Osteoblast (primary cell): ENCODE measurements around the gene RBM18. TPM values are rescaled to one million over a fixed set of nuclear protein-coding genes. Genes with fewer than 3 reads are reported as not detected.

ENCODE experiments used
- DNase-seq: peaks from one replicate; pipeline ENCODE4 v3.0.0; 2011; ENCODE audit warnings: low spot score, mixed read lengths; ENCODE audit not compliant: insufficient read length; ENCODE audit errors: missing footprints
- H2AFZ ChIP-seq: 2 replicates; pipeline ENCODE4 v1.6.0; 2011; ENCODE audit warnings: mild to moderate bottlenecking, low read length
- H3K27ac ChIP-seq: 2 replicates; pipeline ENCODE4 v1.5.1; 2011; ENCODE audit warnings: mild to moderate bottlenecking, low read depth, low read length, moderate library complexity
- H3K27me3 ChIP-seq: 2 replicates; pipeline ENCODE4 v1.6.0; 2012; ENCODE audit warnings: mild to moderate bottlenecking, control low read depth, inconsistent platforms, low read length, moderate library complexity; ENCODE audit not compliant: insufficient read depth
- H3K36me3 ChIP-seq: 2 replicates; pipeline ENCODE4 v1.5.1; 2011; ENCODE audit warnings: mild to moderate bottlenecking, low read length, control low read depth, moderate library complexity; ENCODE audit not compliant: insufficient read depth
- H3K4me1 ChIP-seq: 2 replicates; pipeline ENCODE4 v1.5.1; 2011; ENCODE audit warnings: mild to moderate bottlenecking, low read length, control low read depth, moderate library complexity; ENCODE audit not compliant: insufficient read depth
- H3K4me2 ChIP-seq: 2 replicates; pipeline ENCODE4 v1.6.0; 2011; ENCODE audit warnings: mild to moderate bottlenecking, low read length; ENCODE audit not compliant: insufficient read depth
- H3K4me3 ChIP-seq: fragments of 200-600 bp; sonication (generic); 3 replicates; pipeline ENCODE4 v1.5.1; 2012; ENCODE audit warnings: mild to moderate bottlenecking, low read length, inconsistent platforms; ENCODE audit not compliant: insufficient read depth
- H3K79me2 ChIP-seq: 2 replicates; pipeline ENCODE4 v1.6.0; 2012; ENCODE audit warnings: mild to moderate bottlenecking, low read length, control low read depth, inconsistent platforms; ENCODE audit not compliant: insufficient read depth
- H3K9me3 ChIP-seq: 2 replicates; pipeline ENCODE4 v1.5.1; 2011; ENCODE audit warnings: low read depth, low read length, control low read depth
- H4K20me1 ChIP-seq: 2 replicates; pipeline ENCODE4 v1.6.0; 2012; ENCODE audit warnings: mild to moderate bottlenecking, low read length, control low read depth; ENCODE audit not compliant: insufficient read depth
- total RNA-seq: library from RNA; depleted of rRNA; stranded (reverse); fragments of >200 nt; gene quantifications from 2 replicates; pipeline ENCODE4 v1.2.3, GENCODE V29; 2012
- TF ChIP-seq, protein P1 (sequence below): IDR thresholded peaks from 2 replicates; pipeline ENCODE4 v1.5.1; 2011; ENCODE audit warnings: mild to moderate bottlenecking, low read depth, low read length, moderate library complexity; ENCODE audit errors: extremely low read depth

The RBM18 gene, protein sequence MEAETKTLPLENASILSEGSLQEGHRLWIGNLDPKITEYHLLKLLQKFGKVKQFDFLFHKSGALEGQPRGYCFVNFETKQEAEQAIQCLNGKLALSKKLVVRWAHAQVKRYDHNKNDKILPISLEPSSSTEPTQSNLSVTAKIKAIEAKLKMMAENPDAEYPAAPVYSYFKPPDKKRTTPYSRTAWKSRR
- total RNA-seq = 10.0 and 10.9 TPM in 2 replicates

DNA sequence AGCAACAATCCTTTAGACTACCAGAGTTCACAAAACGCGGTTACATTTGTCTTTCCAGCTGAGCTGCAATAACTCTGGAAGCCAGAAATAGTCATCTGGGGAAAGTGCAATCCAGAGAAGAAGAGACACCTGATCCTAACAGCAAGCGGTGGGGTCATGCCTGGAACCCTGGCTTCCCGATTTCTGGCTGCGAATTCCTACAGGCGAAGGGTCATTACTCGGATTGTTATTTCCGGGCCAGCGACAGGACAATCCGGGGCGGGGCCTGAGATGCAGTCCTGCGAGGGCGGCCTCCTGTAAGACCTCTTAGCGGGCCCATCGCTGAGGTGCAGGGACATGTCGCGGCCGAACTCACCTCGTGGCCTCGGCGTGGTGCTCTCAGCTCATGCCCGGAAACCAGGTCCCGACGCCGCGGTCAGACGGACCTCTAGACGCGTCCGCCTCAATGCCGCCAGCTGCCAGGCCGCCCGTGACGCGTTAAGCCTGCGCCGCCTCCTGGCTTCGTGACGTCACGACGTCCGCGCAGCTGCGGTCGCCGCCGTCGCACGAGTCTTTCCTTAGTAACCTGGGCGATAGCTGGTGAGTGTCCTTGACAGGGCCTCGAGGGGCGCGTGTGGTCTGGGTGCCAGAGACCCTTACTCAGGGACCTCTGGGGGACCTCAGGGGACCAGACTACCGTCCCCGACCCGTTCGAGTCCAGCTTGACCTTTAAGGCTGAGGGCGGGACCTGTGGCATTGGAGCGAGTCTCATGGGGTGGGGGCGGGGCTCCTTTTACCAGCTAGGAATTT is at the start of gene RBM18, which contains the start of gene MRRF:
Gene RBM18, minus strand, starts transcription at position 481 of the 789 bp plus-strand sequence. CDS start 3,348 bp downstream, outside the sequence.
Gene MRRF, plus strand, starts transcription at position 523 of the 789 bp plus-strand sequence. CDS start 6,010 bp downstream, outside the sequence.
- peaks cover 13% of the 10 kb centered on the region for H4K20me1 ChIP-seq
- TF ChIP-seq, protein P1, sequence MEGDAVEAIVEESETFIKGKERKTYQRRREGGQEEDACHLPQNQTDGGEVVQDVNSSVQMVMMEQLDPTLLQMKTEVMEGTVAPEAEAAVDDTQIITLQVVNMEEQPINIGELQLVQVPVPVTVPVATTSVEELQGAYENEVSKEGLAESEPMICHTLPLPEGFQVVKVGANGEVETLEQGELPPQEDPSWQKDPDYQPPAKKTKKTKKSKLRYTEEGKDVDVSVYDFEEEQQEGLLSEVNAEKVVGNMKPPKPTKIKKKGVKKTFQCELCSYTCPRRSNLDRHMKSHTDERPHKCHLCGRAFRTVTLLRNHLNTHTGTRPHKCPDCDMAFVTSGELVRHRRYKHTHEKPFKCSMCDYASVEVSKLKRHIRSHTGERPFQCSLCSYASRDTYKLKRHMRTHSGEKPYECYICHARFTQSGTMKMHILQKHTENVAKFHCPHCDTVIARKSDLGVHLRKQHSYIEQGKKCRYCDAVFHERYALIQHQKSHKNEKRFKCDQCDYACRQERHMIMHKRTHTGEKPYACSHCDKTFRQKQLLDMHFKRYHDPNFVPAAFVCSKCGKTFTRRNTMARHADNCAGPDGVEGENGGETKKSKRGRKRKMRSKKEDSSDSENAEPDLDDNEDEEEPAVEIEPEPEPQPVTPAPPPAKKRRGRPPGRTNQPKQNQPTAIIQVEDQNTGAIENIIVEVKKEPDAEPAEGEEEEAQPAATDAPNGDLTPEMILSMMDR = no peak
- peaks cover 75% of the 10 kb centered on the region for H3K79me2 ChIP-seq
- H2AFZ ChIP-seq = peak within 1 kb of the TSS; percentile 96
- H3K9me3 ChIP-seq = no peaks in the 10 kb centered on the region
- peak within 1 kb of the TSS; percentile 96 for H3K27ac ChIP-seq
- peak within 1 kb of the TSS; percentile 86 for H3K4me2 ChIP-seq
- H3K27me3 ChIP-seq = no peaks in the 10 kb centered on the region
- peaks cover 15% of the 10 kb centered on the region for H3K36me3 ChIP-seq
- DNase-seq = peak; percentile 94
- H3K4me1 ChIP-seq = peaks cover 29% of the 10 kb centered on the region
- peak within 1 kb of the TSS; percentile 95 for H3K4me3 ChIP-seq

DNA sequence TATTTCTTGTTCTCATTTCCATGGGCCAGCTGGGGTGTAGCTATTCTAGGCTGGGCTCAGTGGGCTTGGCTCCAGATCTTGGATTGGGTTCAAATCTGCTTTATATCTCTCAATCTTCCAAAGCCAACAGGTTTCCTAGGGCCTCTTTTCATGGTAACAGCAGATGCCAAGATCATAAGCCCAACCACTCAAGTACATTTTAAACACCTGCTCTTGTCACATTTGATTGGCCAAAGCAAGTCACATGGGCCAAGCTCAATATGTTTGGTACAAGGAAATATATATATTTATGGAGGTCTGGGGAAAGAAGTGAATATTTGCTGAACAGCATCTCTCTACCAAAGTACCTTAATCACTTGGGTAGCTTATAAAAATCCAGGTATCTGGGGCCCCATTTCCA is 49.5 kb upstream of the RBM18 start:
- Histone ChIP-seq H3K27ac (no peak overlapping the region), H3K4me3 (no peak overlapping the region), H3K9me3 (no peaks in the 10 kb centered on the region), H3K27me3 (no peaks in the 10 kb centered on the region), H3K36me3 (peaks cover 35% of the 10 kb centered on the region), H3K79me2 (no peaks in the 10 kb centered on the region), H4K20me1 (no peaks in the 10 kb centered on the region), H2AFZ (no peak overlapping the region), H3K4me1 (no peaks in the 10 kb centered on the region), H3K4me2 (no peak overlapping the region)
- TF ChIP-seq, protein P1 = no peak
- DNase-seq = no peak

DNA sequence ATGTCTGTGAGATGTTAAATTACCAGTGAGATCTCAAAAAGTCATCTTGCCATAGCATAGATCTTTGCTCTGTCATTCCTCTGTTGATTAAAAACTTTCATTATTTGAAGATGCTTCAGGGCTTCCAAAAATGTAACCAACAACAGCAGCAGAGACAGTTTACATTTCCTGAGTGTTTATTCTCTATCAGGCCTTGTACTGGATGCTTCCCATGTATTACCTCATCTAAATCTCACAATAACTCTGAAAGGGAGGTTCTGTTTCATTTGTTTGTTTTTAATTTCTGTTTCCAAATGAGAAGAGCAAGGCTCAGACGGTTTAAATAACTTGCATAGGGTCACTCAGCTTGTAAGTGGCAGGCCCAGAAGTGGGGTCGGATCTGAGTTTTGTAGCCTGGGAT is 45.2 kb upstream of the RBM18 start:
- Histone ChIP-seq H3K9me3 (no peaks in the 10 kb centered on the region), H3K4me3 (no peak overlapping the region), H3K36me3 (peaks cover 40% of the 10 kb centered on the region), H3K4me2 (no peak overlapping the region), H3K27ac (no peak overlapping the region), H3K4me1 (no peaks in the 10 kb centered on the region), H3K27me3 (no peaks in the 10 kb centered on the region), H2AFZ (no peak overlapping the region), H3K79me2 (peaks cover 3% of the 10 kb centered on the region), H4K20me1 (peaks cover 3% of the 10 kb centered on the region)
- TF ChIP-seq, protein P1 = no peak
- no peak for DNase-seq

DNA sequence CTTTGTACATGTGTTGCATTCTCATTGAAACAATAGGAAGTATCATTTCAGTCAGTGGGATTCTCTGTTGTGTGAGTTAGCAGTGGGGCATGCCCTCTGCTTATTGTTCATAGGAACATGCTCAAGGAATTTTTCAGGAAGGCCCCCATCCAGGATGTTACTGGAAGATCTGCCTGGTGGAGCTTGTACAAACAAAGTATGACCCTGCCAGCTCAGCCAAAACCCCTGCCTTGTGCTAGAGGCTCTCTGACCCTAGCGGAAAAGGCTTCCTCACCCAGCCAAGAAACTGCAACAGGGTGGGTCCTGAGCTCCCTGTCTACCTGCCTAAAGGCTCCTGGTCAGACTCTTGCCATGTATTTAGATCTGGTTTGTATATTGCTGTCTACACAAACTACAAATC is 43.3 kb upstream of the RBM18 start:
- no peak overlapping the region for H2AFZ ChIP-seq
- H3K4me3 ChIP-seq = no peak overlapping the region
- peaks cover 14% of the 10 kb centered on the region for H3K4me1 ChIP-seq
- TF ChIP-seq, protein P1 = no peak
- no peak overlapping the region for H3K27ac ChIP-seq
- H4K20me1 ChIP-seq = peaks cover 3% of the 10 kb centered on the region
- no peak for DNase-seq
- no peaks in the 10 kb centered on the region for H3K27me3 ChIP-seq
- no peaks in the 10 kb centered on the region for H3K9me3 ChIP-seq
- H3K36me3 ChIP-seq = peaks cover 24% of the 10 kb centered on the region
- H3K4me2 ChIP-seq = no peak overlapping the region
- peaks cover 3% of the 10 kb centered on the region for H3K79me2 ChIP-seq
